MG63 (cell line): Measurements from ENCODE around the gene BPI. TPM values are rescaled to one million over a fixed set of nuclear protein-coding genes. Genes with fewer than 3 reads are reported as not detected.
"Not testable (repeated sequence)": the region's sequence is repeated elsewhere in the genome, so short reads cannot be mapped to it uniquely, and the experiment has no call there.

Experiments
- DNase-seq: peaks from one replicate; pipeline ENCODE4 v3.0.0-alpha.2; 2020
- H3K27me3 ChIP-seq: fragments of 250-450 bp; sonication (Bioruptor Pico); 2 replicates; pipeline ENCODE4 v1.5.1; 2020; ENCODE audit warnings: mild to moderate bottlenecking, moderate library complexity
- H3K36me3 ChIP-seq: fragments of 250-450 bp; sonication (Bioruptor Pico); 2 replicates; pipeline ENCODE4 v1.5.1; 2020; ENCODE audit warnings: mild to moderate bottlenecking, moderate library complexity
- H3K4me3 ChIP-seq: fragments of 250-450 bp; sonication (Bioruptor Pico); 2 replicates; pipeline ENCODE4 v1.5.1; 2020; ENCODE audit warnings: mild to moderate bottlenecking, moderate library complexity
- H3K9me3 ChIP-seq: fragments of 250-450 bp; sonication (Bioruptor Pico); 2 replicates; pipeline ENCODE4 v1.5.1; 2020; ENCODE audit warnings: mild to moderate bottlenecking, moderate library complexity
- total RNA-seq: library from RNA; depleted of rRNA; stranded (reverse); fragments of >200 nt; shearing (Covaris generic); gene quantifications from 2 replicates; pipeline ENCODE4 v1.2.3, GENCODE V29; 2014; ENCODE audit warnings: low replicate concordance; rRNA removed

Gene BPI
- not detected in 2 replicates for total RNA-seq

- no peak within 1 kb of the TSS for H3K4me3 ChIP-seq
Observed at GRCh38 chr20:38303908-38304379, at the start of gene BPI. TSS of gene BPI (plus strand) at chr20:38304156. CDS start at chr20:38304224, 68 bp downstream.

GRCh38 chr20:38254621-38255020, 49.3 kb upstream of the BPI start:
- H3K9me3 ChIP-seq, H3K4me3 ChIP-seq, H3K27me3 ChIP-seq, DNase-seq, H3K36me3 ChIP-seq: not testable (repeated sequence)

More at GRCh38 chr20:38303908-38304379, at the start of gene BPI:
- no peaks in the 10 kb centered on the region for H3K27me3 ChIP-seq
- H3K9me3 ChIP-seq = peaks cover 3% of the 10 kb centered on the region; the same call in 1 of the 2 replicates
- DNase-seq = no peak
- no peaks in the 10 kb centered on the region for H3K36me3 ChIP-seq

- no peak overlapping the region for H3K4me3 ChIP-seq
- DNase-seq = peak; percentile 53
- H3K36me3 ChIP-seq = no peaks in the 10 kb centered on the region
- no peaks in the 10 kb centered on the region for H3K9me3 ChIP-seq
- H3K27me3 ChIP-seq = no peaks in the 10 kb centered on the region
Observed at GRCh38 chr20:38255393-38255792, 48.6 kb upstream of the BPI start.

- DNase-seq = no peak
- Histone ChIP-seq H3K27me3 (no peaks in the 10 kb centered on the region), H3K4me3 (no peak overlapping the region), H3K36me3 (no peaks in the 10 kb centered on the region), H3K9me3 (no peaks in the 10 kb centered on the region)
Observed at GRCh38 chr20:38256021-38256420, 47.9 kb upstream of the BPI start.

GRCh38 chr20:38256966-38257365, 47.0 kb upstream of the BPI start:
- DNase-seq = no peak
- no peaks in the 10 kb centered on the region for H3K36me3 ChIP-seq
- H3K9me3 ChIP-seq = no peaks in the 10 kb centered on the region
- no peak overlapping the region for H3K4me3 ChIP-seq
- H3K27me3 ChIP-seq = no peaks in the 10 kb centered on the region

GRCh38 chr20:38258545-38259215, 45.3 kb upstream of the BPI start:
- no peaks in the 10 kb centered on the region for H3K27me3 ChIP-seq
- no peaks in the 10 kb centered on the region for H3K9me3 ChIP-seq
- no peak overlapping the region for H3K4me3 ChIP-seq
- no peak for DNase-seq
- no peaks in the 10 kb centered on the region for H3K36me3 ChIP-seq

GRCh38 chr20:38260025-38260377, 44.0 kb upstream of the BPI start:
- H3K9me3 ChIP-seq = peaks cover 5% of the 10 kb centered on the region
- H3K27me3 ChIP-seq = no peaks in the 10 kb centered on the region
- no peak for DNase-seq
- H3K4me3 ChIP-seq = no peak overlapping the region
- no peaks in the 10 kb centered on the region for H3K36me3 ChIP-seq

- Histone ChIP-seq H3K4me3 (no peak within 1 kb of the TSS), H3K27me3 (no peaks in the 10 kb centered on the region), H3K9me3 (peaks cover 5% of the 10 kb centered on the region), H3K36me3 (no peaks in the 10 kb centered on the region)
- no peak for DNase-seq
Observed at GRCh38 chr20:38260378-38261053, 43.4 kb upstream of the BPI start, which contains the start of gene KIAA1755. TSS of gene KIAA1755 (minus strand) at chr20:38260735. CDS start at chr20:38260500, 235 bp downstream.

- Histone ChIP-seq H3K4me3 (no peak overlapping the region), H3K9me3 (peaks cover 6% of the 10 kb centered on the region), H3K36me3 (no peaks in the 10 kb centered on the region), H3K27me3 (no peaks in the 10 kb centered on the region)
- DNase-seq = no peak
Observed at GRCh38 chr20:38261054-38261390, 42.9 kb upstream of the BPI start.

GRCh38 chr20:38262931-38263330, 41.0 kb upstream of the BPI start:
- Histone ChIP-seq H3K4me3 (no peak overlapping the region), H3K9me3 (peaks cover 8% of the 10 kb centered on the region), H3K27me3 (no peaks in the 10 kb centered on the region), H3K36me3 (no peaks in the 10 kb centered on the region)
- no peak for DNase-seq

GRCh38 chr20:38266426-38266825, 37.5 kb upstream of the BPI start:
- Histone ChIP-seq H3K27me3 (no peaks in the 10 kb centered on the region), H3K36me3 (no peaks in the 10 kb centered on the region), H3K9me3 (peaks cover 17% of the 10 kb centered on the region), H3K4me3 (no peak overlapping the region)
- DNase-seq = no peak

- Histone ChIP-seq H3K9me3 (peaks cover 26% of the 10 kb centered on the region), H3K27me3 (no peaks in the 10 kb centered on the region), H3K36me3 (no peaks in the 10 kb centered on the region), H3K4me3 (no peak overlapping the region)
- DNase-seq = no peak
Observed at GRCh38 chr20:38267296-38267695, 36.7 kb upstream of the BPI start.

- DNase-seq = no peak
- Histone ChIP-seq H3K4me3 (no peak overlapping the region), H3K9me3 (peaks cover 29% of the 10 kb centered on the region), H3K27me3 (no peaks in the 10 kb centered on the region), H3K36me3 (no peaks in the 10 kb centered on the region)
Observed at GRCh38 chr20:38267901-38268514, 35.9 kb upstream of the BPI start.

- no peak for DNase-seq
- Histone ChIP-seq H3K27me3 (no peaks in the 10 kb centered on the region), H3K9me3 (peaks cover 31% of the 10 kb centered on the region), H3K36me3 (no peaks in the 10 kb centered on the region), H3K4me3 (no peak overlapping the region)
Observed at GRCh38 chr20:38269040-38269439, 34.9 kb upstream of the BPI start.

- no peak for DNase-seq
- no peaks in the 10 kb centered on the region for H3K27me3 ChIP-seq
- H3K9me3 ChIP-seq = peaks cover 33% of the 10 kb centered on the region
- no peak overlapping the region for H3K4me3 ChIP-seq
- no peaks in the 10 kb centered on the region for H3K36me3 ChIP-seq
Observed at GRCh38 chr20:38269715-38270114, 34.2 kb upstream of the BPI start.

GRCh38 chr20:38270869-38271605, 32.9 kb upstream of the BPI start:
- H3K36me3 ChIP-seq = no peaks in the 10 kb centered on the region
- DNase-seq = peak; percentile 91
- no peaks in the 10 kb centered on the region for H3K27me3 ChIP-seq
- peaks cover 35% of the 10 kb centered on the region for H3K9me3 ChIP-seq
- no peak overlapping the region for H3K4me3 ChIP-seq

GRCh38 chr20:38271608-38272120, 32.3 kb upstream of the BPI start:
- Histone ChIP-seq H3K9me3 (peaks cover 33% of the 10 kb centered on the region), H3K4me3 (no peak overlapping the region), H3K36me3 (no peaks in the 10 kb centered on the region), H3K27me3 (no peaks in the 10 kb centered on the region)
- no peak for DNase-seq
